ENCODE data around the gene RPL11. TPM values are rescaled to one million over a fixed set of nuclear protein-coding genes. Genes with fewer than 3 reads are reported as not detected.

RPL11 gene
- total and polyA plus RNA-seq, 2 of the 8 experiments (the other 6 are each of a cell fraction or from before 2014, with no cell fraction given), result 1,192 to 1,426 TPM

GRCh38 chr1:23667411-23667810 is 24.2 kb upstream of the RPL11 start (continued):
- TF ChIP-seq POU5F1 (IDR thresholded peaks at IDR 0.05; ENCODE audit: low read depth, low read length) (no peak), FOSL1 (IDR thresholded peaks at IDR 0.05; ENCODE audit: insufficient read depth, low read depth, low read length) (no peak), EGR1 (IDR thresholded peaks at IDR 0.05; ENCODE audit: borderline replicate concordance, low read depth, low read length) (no peak), E2F6 (IDR thresholded peaks at IDR 0.05) (no peak)

Data from H1 (cell line).